ENCODE results near the gene TAB3.

TAB3 gene

GRCh38 chrX:30830326-30830943, 58.6 kb downstream of the TAB3 start:
- DNase-seq (ENCODE audit: low read depth in 1 of 2, low spot score in 1 of 2), result no peak
- in situ Hi-C loops (cut with HindIII; ENCODE audit: low pct_unique_long_range_greater_than_20kb, low sequenced_read_pairs), result no loop called here

GRCh38 chrX:30824275-30824674, 64.8 kb downstream of the TAB3 start:
- in situ Hi-C loops (cut with HindIII; ENCODE audit: low pct_unique_long_range_greater_than_20kb, low sequenced_read_pairs), result no loop called here
- no peak for TF ChIP-seq JUND (IDR thresholded peaks at IDR 0.05; ENCODE audit: low read depth)

More at GRCh38 chrX:30830326-30830943, 58.6 kb downstream of the TAB3 start:
- no peak for TF ChIP-seq JUND (IDR thresholded peaks at IDR 0.05; ENCODE audit: low read depth)

GRCh38 chrX:30822764-30823163, 66.3 kb downstream of the TAB3 start:
- no peak for DNase-seq (ENCODE audit: low read depth in 1 of 2, low spot score in 1 of 2)
- in situ Hi-C loops (cut with HindIII; ENCODE audit: low pct_unique_long_range_greater_than_20kb, low sequenced_read_pairs), result no loop called here
- TF ChIP-seq JUND (IDR thresholded peaks at IDR 0.05; ENCODE audit: low read depth), result no peak

More at GRCh38 chrX:30824275-30824674, 64.8 kb downstream of the TAB3 start:
- DNase-seq (ENCODE audit: low read depth in 1 of 2, low spot score in 1 of 2), result peak; percentile 6 to 16

- TF ChIP-seq JUND (IDR thresholded peaks at IDR 0.05; ENCODE audit: low read depth), result no peak
- peak in 1 of 2 experiments; percentile 30 for DNase-seq (ENCODE audit: low read depth in 1 of 2, low spot score in 1 of 2)
- in situ Hi-C loops (cut with HindIII; ENCODE audit: low pct_unique_long_range_greater_than_20kb, low sequenced_read_pairs), result no loop called here
Measured at GRCh38 chrX:30822068-30822681, 66.9 kb downstream of the TAB3 start.

GRCh38 chrX:30821116-30821515, 67.9 kb downstream of the TAB3 start:
- TF ChIP-seq JUND (IDR thresholded peaks at IDR 0.05; ENCODE audit: low read depth), result no peak
- in situ Hi-C loops (cut with HindIII; ENCODE audit: low pct_unique_long_range_greater_than_20kb, low sequenced_read_pairs), result no loop called here
- DNase-seq (ENCODE audit: low read depth in 1 of 2, low spot score in 1 of 2), result peak in 1 of 2 experiments; percentile 20

GRCh38 chrX:30819080-30819479, 70.0 kb downstream of the TAB3 start:
- no peak for TF ChIP-seq JUND (IDR thresholded peaks at IDR 0.05; ENCODE audit: low read depth)
- no peak for DNase-seq (ENCODE audit: low read depth in 1 of 2, low spot score in 1 of 2)
- in situ Hi-C loops (cut with HindIII; ENCODE audit: low pct_unique_long_range_greater_than_20kb, low sequenced_read_pairs), result no loop called here

GRCh38 chrX:30816079-30816478, 73.0 kb downstream of the TAB3 start:
- in situ Hi-C loops (cut with HindIII; ENCODE audit: low pct_unique_long_range_greater_than_20kb, low sequenced_read_pairs), result no loop called here
- DNase-seq (ENCODE audit: low read depth in 1 of 2, low spot score in 1 of 2), result no peak
- no peak for TF ChIP-seq JUND (IDR thresholded peaks at IDR 0.05; ENCODE audit: low read depth)

GRCh38 chrX:30814978-30815377, 74.1 kb downstream of the TAB3 start:
- TF ChIP-seq JUND (IDR thresholded peaks at IDR 0.05; ENCODE audit: low read depth), result no peak
- in situ Hi-C loops (cut with HindIII; ENCODE audit: low pct_unique_long_range_greater_than_20kb, low sequenced_read_pairs), result no loop called here
- DNase-seq (ENCODE audit: low read depth in 1 of 2, low spot score in 1 of 2), result no peak

- no peak for DNase-seq (ENCODE audit: low read depth in 1 of 2, low spot score in 1 of 2)
- in situ Hi-C loops (cut with HindIII; ENCODE audit: low pct_unique_long_range_greater_than_20kb, low sequenced_read_pairs), result no loop called here
- no peak for TF ChIP-seq JUND (IDR thresholded peaks at IDR 0.05; ENCODE audit: low read depth)
Measured at GRCh38 chrX:30812326-30812725, 76.7 kb downstream of the TAB3 start.

GRCh38 chrX:30806187-30806728, 82.8 kb downstream of the TAB3 start:
- in situ Hi-C loops (cut with HindIII; ENCODE audit: low pct_unique_long_range_greater_than_20kb, low sequenced_read_pairs), result no loop called here
- DNase-seq (ENCODE audit: low read depth in 1 of 2, low spot score in 1 of 2), result no peak
- TF ChIP-seq JUND (IDR thresholded peaks at IDR 0.05; ENCODE audit: low read depth), result no peak

GRCh38 chrX:30804462-30804861, 84.6 kb downstream of the TAB3 start:
- DNase-seq (ENCODE audit: low read depth in 1 of 2, low spot score in 1 of 2), result no peak
- in situ Hi-C loops (cut with HindIII; ENCODE audit: low pct_unique_long_range_greater_than_20kb, low sequenced_read_pairs), result no loop called here
- TF ChIP-seq JUND (IDR thresholded peaks at IDR 0.05; ENCODE audit: low read depth), result no peak

GRCh38 chrX:30800901-30801300, 88.2 kb downstream of the TAB3 start:
- in situ Hi-C loops (cut with HindIII; ENCODE audit: low pct_unique_long_range_greater_than_20kb, low sequenced_read_pairs), result no loop called here
- no peak for TF ChIP-seq JUND (IDR thresholded peaks at IDR 0.05; ENCODE audit: low read depth)
- DNase-seq (ENCODE audit: low read depth in 1 of 2, low spot score in 1 of 2), result no peak

- TF ChIP-seq JUND (IDR thresholded peaks at IDR 0.05; ENCODE audit: low read depth), result no peak
- in situ Hi-C loops (cut with HindIII; ENCODE audit: low pct_unique_long_range_greater_than_20kb, low sequenced_read_pairs), result no loop called here
- DNase-seq (ENCODE audit: low read depth in 1 of 2, low spot score in 1 of 2), result no peak
Measured at GRCh38 chrX:30799327-30799726, 89.7 kb downstream of the TAB3 start.
